KBM-7 (cell line): ENCODE data around the gene TRA2B.

Experiments used
- DNase-seq: peaks from one replicate; pipeline ENCODE4 v3.0.0-alpha.2; 2015
- in situ Hi-C: fragments of 300-500 bp; cut with MboI; formaldehyde crosslinking; loops from 2 replicates; pipeline ENCODE4 v1.14.3; 2020; ENCODE audit warnings: low sequenced_read_pairs, low pct_unique_long_range_greater_than_20kb, mixed read lengths

The TRA2B gene

GRCh38 chr3:185959609-185960521 is 22.1 kb upstream of the TRA2B start:
- DNase-seq: peak; percentile 33

GRCh38 chr3:185958626-185959025 is 20.8 kb upstream of the TRA2B start:
- in situ Hi-C loops: no loop called here
- DNase-seq: no peak

More at GRCh38 chr3:185959609-185960521, 22.1 kb upstream of the TRA2B start:
- in situ Hi-C loops: no loop called here

DNA sequence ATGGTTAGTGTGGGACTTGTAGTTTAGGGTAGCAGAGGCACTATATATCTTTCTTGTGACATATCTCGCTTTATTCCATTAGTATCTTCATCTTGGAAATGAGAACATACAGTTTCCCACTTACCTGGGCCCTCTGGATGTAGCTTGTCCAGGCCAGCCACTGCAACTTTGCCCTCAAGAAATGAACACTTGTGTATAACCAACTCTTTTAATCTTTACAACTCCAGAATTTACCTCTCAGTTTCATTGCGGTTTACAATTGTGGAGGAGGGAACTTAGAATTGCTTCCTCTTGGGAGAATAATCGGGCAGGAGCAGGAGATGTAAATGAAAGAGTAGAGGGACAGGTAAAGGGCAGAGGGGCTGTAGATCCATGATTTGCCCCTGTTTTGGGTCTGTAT is 18.4 kb upstream of the TRA2B start:
- in situ Hi-C loops: no loop called here
- peak; percentile 28 for DNase-seq

DNA sequence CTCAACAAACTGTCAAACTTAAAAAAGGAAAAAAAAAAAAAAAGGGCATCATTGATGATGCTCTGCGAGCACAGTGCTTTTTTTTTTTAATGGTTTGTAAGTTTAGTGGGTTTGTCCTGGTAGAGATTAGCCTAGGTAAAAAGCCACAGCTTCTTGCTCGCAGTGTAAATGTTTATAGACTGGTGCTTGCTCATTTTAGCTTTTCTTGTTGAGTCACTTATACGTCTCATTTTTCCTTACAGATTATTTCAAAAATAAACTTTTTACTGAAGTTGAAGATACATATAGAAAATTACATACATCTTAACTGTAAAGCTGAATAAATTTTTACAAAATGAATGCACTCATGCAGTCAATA is 16.5 kb upstream of the TRA2B start:
- in situ Hi-C loops: no loop called here
- DNase-seq: no peak

DNA sequence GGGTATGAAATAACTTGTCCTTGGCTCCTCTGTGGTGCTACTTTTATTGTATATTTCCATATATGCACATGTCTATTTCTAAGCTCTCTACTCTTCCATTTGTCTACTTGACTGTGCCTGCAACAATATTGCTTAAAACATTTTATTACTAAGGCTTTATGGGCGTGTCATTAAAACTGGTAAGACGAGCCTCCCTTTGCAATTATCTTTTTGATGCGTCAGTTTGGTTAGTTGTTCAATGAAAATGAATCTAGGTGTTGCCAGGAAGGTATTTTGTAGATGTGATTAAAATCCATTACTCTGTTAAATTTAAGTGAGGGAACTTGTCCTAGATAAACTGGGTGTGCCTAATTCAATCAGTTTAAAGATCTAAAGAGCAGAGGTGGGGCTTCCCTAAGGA is 12.9 kb upstream of the TRA2B start:
- DNase-seq: no peak
- in situ Hi-C loops: no loop called here

- DNase-seq: no peak
- in situ Hi-C loops: no loop called here
Measured at GRCh38 chr3:185949515-185949914, 11.7 kb upstream of the TRA2B start.

DNA sequence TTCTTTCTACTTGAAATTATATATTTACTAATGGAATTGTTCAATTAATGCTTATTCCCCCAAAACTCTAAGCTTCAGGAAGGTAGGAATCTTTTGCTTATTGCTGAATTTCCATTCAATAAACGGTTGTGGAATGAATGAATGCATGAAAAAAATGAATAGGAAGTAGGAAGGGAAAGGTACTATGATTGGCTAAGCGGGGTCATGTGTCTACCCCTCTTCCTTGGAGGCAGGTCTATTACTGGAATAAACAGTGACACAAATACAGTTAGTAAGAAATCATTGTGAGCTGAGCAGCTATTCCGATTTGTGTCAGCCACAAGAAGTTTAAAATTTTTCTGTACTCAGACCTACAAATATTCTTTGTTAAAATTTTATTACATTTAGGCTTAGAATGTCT is 10.5 kb upstream of the TRA2B start:
- no peak for DNase-seq
- in situ Hi-C loops: no loop called here

- in situ Hi-C loops: no loop called here
- DNase-seq: no peak
Measured at GRCh38 chr3:185943760-185944106, 5.9 kb upstream of the TRA2B start.

- peak; percentile 92 for DNase-seq
- in situ Hi-C loops: no loop called here
Measured at GRCh38 chr3:185942907-185943759, 5.3 kb upstream of the TRA2B start.

GRCh38 chr3:185942396-185942795 is 4.6 kb upstream of the TRA2B start:
- in situ Hi-C loops: no loop called here
- no peak for DNase-seq

- no peak for DNase-seq
- in situ Hi-C loops: no loop called here
Measured at GRCh38 chr3:185940951-185941350, 3.1 kb upstream of the TRA2B start.

- DNase-seq: no peak
- in situ Hi-C loops: no loop called here
Measured at GRCh38 chr3:185939721-185940120, 1.9 kb upstream of the TRA2B start.

DNA sequence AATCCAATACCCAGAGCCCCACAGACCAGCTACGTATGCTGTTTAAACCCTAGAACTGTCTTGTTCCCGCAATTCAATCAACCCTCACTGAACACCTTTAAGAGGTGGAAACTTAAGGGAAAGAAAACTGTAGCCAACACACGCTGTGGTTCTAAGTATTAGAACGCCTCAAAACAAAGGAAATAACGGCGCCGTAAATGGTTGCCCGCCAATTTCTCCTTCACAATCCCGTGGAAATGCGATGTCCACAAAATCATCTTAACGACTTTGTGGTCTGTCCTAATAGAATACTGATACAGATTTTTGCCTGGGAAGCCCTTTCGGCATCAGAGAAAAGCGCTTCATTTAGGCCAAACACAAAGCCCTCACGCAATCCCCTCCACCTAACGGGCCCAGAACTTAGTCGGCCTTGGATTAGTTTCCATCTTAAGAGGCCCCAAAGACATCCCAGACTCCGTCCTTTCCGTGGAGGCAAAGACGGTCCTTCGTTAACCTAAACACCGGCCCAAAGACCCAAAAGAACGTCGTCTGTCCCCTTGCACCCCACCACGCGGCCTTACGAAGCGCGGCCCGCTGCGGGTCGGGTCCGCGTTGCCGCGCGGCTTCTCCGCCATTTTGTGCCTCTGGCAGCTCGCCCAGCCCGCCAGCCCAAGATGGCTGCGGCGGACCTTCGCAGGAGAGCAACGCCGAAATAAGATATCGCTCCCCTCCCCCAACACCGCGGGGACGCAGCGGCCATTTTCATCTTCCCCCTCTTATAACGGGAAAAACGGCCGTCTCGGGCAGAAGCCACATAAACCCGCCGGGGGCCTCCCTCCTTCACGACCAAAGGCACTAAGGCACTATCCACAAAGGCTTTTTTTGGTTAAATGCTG is 763 bp downstream of the TRA2B start:
- in situ Hi-C loops: no loop called here
- peak; percentile 89 for DNase-seq

GRCh38 chr3:185936273-185936629 is 1.6 kb downstream of the TRA2B start:
- DNase-seq: no peak
- in situ Hi-C loops: no loop called here

DNA sequence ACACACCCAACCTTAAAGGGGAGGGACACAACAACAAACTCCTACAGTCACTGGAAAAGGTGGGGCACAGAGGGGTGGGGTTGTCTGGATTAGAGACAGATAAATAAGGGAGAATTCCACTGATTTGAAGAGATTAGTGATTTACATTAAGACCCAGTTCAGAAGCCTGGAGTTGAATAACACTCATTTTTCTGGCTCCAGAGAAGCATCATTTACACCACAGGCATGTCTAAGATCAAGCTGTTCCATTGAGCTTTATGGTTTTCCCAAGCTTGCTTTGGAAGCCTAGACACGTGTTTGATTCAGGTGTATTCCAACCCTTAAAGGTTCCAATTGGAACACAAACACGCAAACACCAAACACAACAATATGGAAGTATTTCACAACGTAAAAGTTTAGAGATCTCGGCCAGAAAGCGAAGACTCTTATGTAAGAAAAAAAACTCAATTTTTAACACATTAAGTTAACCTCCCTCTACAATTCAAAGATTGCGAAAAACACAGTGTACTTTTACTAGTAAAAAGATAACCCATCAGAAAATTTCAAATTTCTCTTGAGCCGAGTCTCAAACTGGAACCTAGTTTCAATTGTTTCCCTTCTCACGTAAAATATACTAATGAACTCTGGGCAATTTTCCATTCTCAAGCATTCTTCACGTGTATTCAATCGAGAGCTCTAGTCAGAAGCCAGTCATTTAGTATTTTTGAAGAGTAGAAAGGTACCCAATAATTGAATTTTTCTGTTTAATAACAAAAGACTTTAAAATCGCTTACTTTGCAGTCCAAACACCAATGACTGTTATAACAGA is 2.1 kb downstream of the TRA2B start:
- in situ Hi-C loops: no loop called here
- DNase-seq: no peak

DNA sequence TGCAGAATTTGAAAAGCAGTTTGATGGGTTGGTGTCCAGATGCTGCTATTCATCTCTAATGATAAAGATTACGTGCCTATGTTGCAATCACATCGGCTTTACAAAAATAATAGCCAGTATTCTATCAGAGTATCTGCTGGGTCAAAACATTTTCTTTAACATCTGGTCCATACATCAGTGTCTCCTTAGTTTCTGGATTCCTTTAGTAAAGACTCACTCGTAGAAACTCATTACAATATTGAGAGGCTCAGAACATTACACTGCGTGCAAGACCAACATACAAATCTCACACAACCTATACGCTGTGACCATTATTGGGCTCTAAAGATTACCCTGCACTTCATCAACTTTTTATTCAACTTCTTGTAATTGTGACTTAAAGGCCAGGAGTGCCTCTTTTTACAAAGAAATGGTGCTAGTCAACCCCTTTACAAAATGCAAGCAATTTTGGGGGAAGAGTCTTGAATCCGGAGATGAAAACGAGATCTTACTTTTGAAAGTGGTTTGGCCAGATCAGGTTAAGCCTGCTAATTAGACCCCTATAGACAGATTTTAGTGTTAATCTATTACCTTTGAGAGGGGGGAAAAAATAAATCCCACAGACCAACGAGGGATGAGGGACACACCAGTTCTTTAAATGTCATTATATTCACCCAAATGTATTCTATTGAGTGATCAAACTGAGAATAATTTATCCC is 2.9 kb downstream of the TRA2B start:
- in situ Hi-C loops: no loop called here

DNA sequence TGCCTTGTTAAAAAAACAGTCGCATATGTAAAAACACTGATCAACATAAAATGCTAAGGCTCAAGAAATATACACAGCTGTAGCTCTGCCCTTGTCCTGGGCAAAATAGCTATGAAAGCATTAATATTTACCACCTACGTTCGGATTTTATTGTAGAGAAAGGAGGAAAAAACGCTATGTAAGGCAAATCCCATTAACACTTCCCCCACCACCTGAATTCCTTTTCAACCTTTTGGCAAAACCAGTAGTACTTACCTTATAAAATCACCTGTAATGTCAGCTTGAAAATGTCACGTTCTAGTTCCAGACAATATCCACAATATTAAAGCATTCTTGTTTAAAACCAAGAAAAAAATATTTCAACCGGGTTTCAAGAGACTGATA is 3.6 kb downstream of the TRA2B start:
- in situ Hi-C loops: no loop called here
- DNase-seq: no peak

More for the DNA sequence above, 2.9 kb downstream of the TRA2B start:
- no peak for DNase-seq
